ENCODE measurements around the gene MAP7D2.
A peak's percentile ranks its signal among the peaks of the same experiment; 100 is the strongest.

The MAP7D2 gene

DNA sequence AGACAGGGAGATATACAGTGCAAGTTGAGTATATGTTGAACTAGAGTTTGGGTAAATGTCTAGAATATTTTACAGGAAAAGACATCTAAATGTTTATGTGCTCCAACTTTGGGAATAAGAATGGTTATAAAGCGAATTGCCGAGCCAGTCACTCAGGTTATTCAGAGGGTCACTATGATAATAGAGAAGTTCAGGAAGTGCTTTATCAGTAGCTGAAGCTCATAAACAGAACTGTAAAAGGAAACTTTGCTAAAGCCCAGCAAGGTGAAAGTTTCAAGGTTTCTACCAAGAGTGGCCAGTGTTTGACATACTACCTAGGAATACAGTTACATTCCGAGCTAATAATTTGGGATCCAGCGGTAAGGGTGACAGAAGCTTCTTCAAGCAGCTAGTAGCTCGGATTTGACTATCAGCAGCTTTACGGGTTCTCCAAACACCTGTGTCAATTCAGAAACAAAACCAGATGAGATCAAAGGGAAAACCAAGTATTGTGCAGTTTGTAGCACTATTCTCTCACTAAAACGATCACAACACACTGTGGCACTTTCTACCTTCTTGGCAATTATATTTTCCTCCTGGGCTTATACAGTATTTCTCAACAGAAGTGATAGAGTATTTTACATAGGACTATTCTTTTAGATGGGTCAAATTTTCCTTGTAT lies 108.6 kb downstream of the MAP7D2 start:
- H3K9me2 ChIP-seq (replicated peaks; ENCODE audit: insufficient read depth, low read length) = no peaks in the 10 kb centered on the region
- no peaks in the 10 kb centered on the region for H3K27me3 ChIP-seq (replicated peaks; ENCODE audit: insufficient read depth, low read length)
- no peaks in the 10 kb centered on the region for H4K20me1 ChIP-seq (ENCODE audit: insufficient read depth, low read length)
- no peaks in the 10 kb centered on the region for H3K9me3 ChIP-seq (replicated peaks; ENCODE audit: insufficient read depth, low read length)
- H3K4me2 ChIP-seq (ENCODE audit: low read depth, low read length) = peak overlapping the region; percentile 67
- no peaks in the 10 kb centered on the region for H3K79me2 ChIP-seq (ENCODE audit: low read length)
- H3F3A ChIP-seq (ENCODE audit: insufficient read depth, low read length) = no peaks in the 10 kb centered on the region
- H3K36me3 ChIP-seq (replicated peaks; ENCODE audit: insufficient read depth, low read length) = no peaks in the 10 kb centered on the region
- TF ChIP-seq EZH2 (optimal IDR thresholded peaks at IDR 0.05; ENCODE audit: low read depth, low read length) (no peak), EZH2phosphoT487 (IDR thresholded peaks at IDR 0.05; ENCODE audit: low read length) (no peak), CTCF (IDR thresholded peaks at IDR 0.05; ENCODE audit: low read length) (no peak)
- H3K4me1 ChIP-seq (ENCODE audit: low read length) = peaks cover 6% of the 10 kb centered on the region; the same call in 1 of the 2 replicates
- peak overlapping the region; percentile 26; the same call in 1 of the 2 replicates for H3K27ac ChIP-seq (ENCODE audit: low read length)
- H3K9ac ChIP-seq (ENCODE audit: low read length) = no peak overlapping the region
- DNase-seq = peak; percentile 40
- H2AFZ ChIP-seq (ENCODE audit: low read length) = 0 out of 2 replicates have a peak overlapping the region, but pooled peaks have one; percentile 17
- H3K4me3 ChIP-seq (ENCODE audit: low read length) = peak overlapping the region; percentile 46; the same call in 1 of the 2 replicates

- Histone ChIP-seq H3K4me2 (ENCODE audit: low read depth, low read length) (no peak overlapping the region), H3K79me2 (ENCODE audit: low read length) (no peaks in the 10 kb centered on the region)
- no peak for DNase-seq
These were observed 110.8 kb downstream of the MAP7D2 start for GRCh38 chrX:20005883-20006282.

DNA sequence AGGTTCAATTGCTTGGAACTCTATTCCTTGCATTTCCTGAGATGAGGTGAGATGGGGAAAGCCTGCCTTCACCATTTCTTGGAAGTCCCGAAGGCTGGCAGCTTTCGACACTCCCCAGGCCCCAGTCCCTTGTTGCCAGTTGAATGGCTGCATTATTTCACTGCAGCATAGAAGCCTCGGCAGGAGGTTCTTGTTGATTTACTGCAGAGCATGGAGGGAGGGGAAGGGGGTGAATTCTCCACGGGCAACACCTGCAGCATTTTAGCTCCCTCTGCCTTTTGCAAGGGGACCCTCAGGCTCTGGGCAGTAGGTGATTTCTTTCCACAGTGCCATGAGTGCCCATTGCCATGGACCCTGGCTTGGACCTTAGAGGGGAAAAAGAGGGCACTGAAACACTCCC lies 115.1 kb downstream of the MAP7D2 start:
- no peak overlapping the region for H3K9ac ChIP-seq (ENCODE audit: low read length)
- H3K9me2 ChIP-seq (replicated peaks; ENCODE audit: insufficient read depth, low read length) = no peaks in the 10 kb centered on the region
- H3K27ac ChIP-seq (ENCODE audit: low read length) = no peak overlapping the region
- no peak overlapping the region for H3K4me3 ChIP-seq (ENCODE audit: low read length)
- no peaks in the 10 kb centered on the region for H3K79me2 ChIP-seq (ENCODE audit: low read length)
- H3K36me3 ChIP-seq (replicated peaks; ENCODE audit: insufficient read depth, low read length) = no peaks in the 10 kb centered on the region
- H3K27me3 ChIP-seq (replicated peaks; ENCODE audit: insufficient read depth, low read length) = no peaks in the 10 kb centered on the region
- no peak overlapping the region for H2AFZ ChIP-seq (ENCODE audit: low read length)
- H3K4me2 ChIP-seq (ENCODE audit: low read depth, low read length) = no peak overlapping the region
- H3K4me1 ChIP-seq (ENCODE audit: low read length) = no peaks in the 10 kb centered on the region
- H3K9me3 ChIP-seq (replicated peaks; ENCODE audit: insufficient read depth, low read length) = no peaks in the 10 kb centered on the region
- no peak for TF ChIP-seq EZH2 (optimal IDR thresholded peaks at IDR 0.05; ENCODE audit: low read depth, low read length)
- no peak for TF ChIP-seq EZH2phosphoT487 (IDR thresholded peaks at IDR 0.05; ENCODE audit: low read length)
- TF ChIP-seq CTCF (IDR thresholded peaks at IDR 0.05; ENCODE audit: low read length) = no peak
- no peaks in the 10 kb centered on the region for H3F3A ChIP-seq (ENCODE audit: insufficient read depth, low read length)
- no peak for DNase-seq
- no peaks in the 10 kb centered on the region for H4K20me1 ChIP-seq (ENCODE audit: insufficient read depth, low read length)

More at GRCh38 chrX:20005883-20006282, 110.8 kb downstream of the MAP7D2 start:
- TF ChIP-seq EZH2 (optimal IDR thresholded peaks at IDR 0.05; ENCODE audit: low read depth, low read length) = no peak
- no peak for TF ChIP-seq EZH2phosphoT487 (IDR thresholded peaks at IDR 0.05; ENCODE audit: low read length)
- no peak for TF ChIP-seq CTCF (IDR thresholded peaks at IDR 0.05; ENCODE audit: low read length)
- H3K27me3 ChIP-seq (replicated peaks; ENCODE audit: insufficient read depth, low read length) = no peaks in the 10 kb centered on the region
- H3K9ac ChIP-seq (ENCODE audit: low read length) = no peak overlapping the region
- no peaks in the 10 kb centered on the region for H4K20me1 ChIP-seq (ENCODE audit: insufficient read depth, low read length)
- no peaks in the 10 kb centered on the region for H3K9me3 ChIP-seq (replicated peaks; ENCODE audit: insufficient read depth, low read length)
- no peaks in the 10 kb centered on the region for H3F3A ChIP-seq (ENCODE audit: insufficient read depth, low read length)
- H3K4me1 ChIP-seq (ENCODE audit: low read length) = peaks cover 6% of the 10 kb centered on the region; the same call in 1 of the 2 replicates
- no peaks in the 10 kb centered on the region for H3K36me3 ChIP-seq (replicated peaks; ENCODE audit: insufficient read depth, low read length)
- no peak overlapping the region for H3K27ac ChIP-seq (ENCODE audit: low read length)
- no peak overlapping the region for H2AFZ ChIP-seq (ENCODE audit: low read length)
- H3K4me3 ChIP-seq (ENCODE audit: low read length) = no peak overlapping the region
- H3K9me2 ChIP-seq (replicated peaks; ENCODE audit: insufficient read depth, low read length) = no peaks in the 10 kb centered on the region

Measured in MM.1S (cell line).